Measurements from ENCODE around the gene LITAF.

Gene LITAF

GRCh38 chr16:11521055-11521454 lies 65.7 kb downstream of the LITAF start:
- H3K9ac ChIP-seq (ENCODE audit: low read depth, low read length) = no peak overlapping the region
- no peaks in the 10 kb centered on the region for H3K36me3 ChIP-seq (ENCODE audit: insufficient read depth, low read length)
- no peak overlapping the region for H3K4me2 ChIP-seq (ENCODE audit: insufficient read depth, low read length)
- H3K4me3 ChIP-seq (ENCODE audit: low read depth in 1 of 2, low read length in 2 of 2) = no peak overlapping the region
- H3K9me3 ChIP-seq (ENCODE audit: insufficient read depth, low read length, severe bottlenecking) = no peaks in the 10 kb centered on the region
- H3K4me1 ChIP-seq (ENCODE audit: insufficient read depth, low read length) = no peaks in the 10 kb centered on the region
- H2AFZ ChIP-seq (ENCODE audit: low read depth, low read length) = no peak overlapping the region
- TF ChIP-seq CTCF (IDR thresholded peaks at IDR 0.05; ENCODE audit: borderline replicate concordance, extremely low read depth, low read length, poor library complexity, severe bottlenecking) (no peak), EZH2 (IDR thresholded peaks at IDR 0.05; ENCODE audit: borderline replicate concordance, low read depth, low read length, severe bottlenecking) (no peak)
- no peak for ATAC-seq (ENCODE audit: insufficient read depth, low read depth)
- no peaks in the 10 kb centered on the region for H3K27me3 ChIP-seq (ENCODE audit: insufficient read depth, low read length, poor library complexity)
- H3K27ac ChIP-seq (ENCODE audit: low read length) = no peak overlapping the region
- DNase-seq = no peak
- H3K79me2 ChIP-seq (ENCODE audit: insufficient read depth, low read length) = no peaks in the 10 kb centered on the region
- peaks cover 2% of the 10 kb centered on the region; the same call in 1 of the 2 replicates for H4K20me1 ChIP-seq (ENCODE audit: insufficient read depth, low read length)

GRCh38 chr16:11520442-11520841 lies 66.3 kb downstream of the LITAF start:
- TF ChIP-seq CTCF (IDR thresholded peaks at IDR 0.05; ENCODE audit: borderline replicate concordance, extremely low read depth, low read length, poor library complexity, severe bottlenecking) = no peak
- TF ChIP-seq EZH2 (IDR thresholded peaks at IDR 0.05; ENCODE audit: borderline replicate concordance, low read depth, low read length, severe bottlenecking) = no peak
- Histone ChIP-seq H3K27me3 (ENCODE audit: insufficient read depth, low read length, poor library complexity) (no peaks in the 10 kb centered on the region), H3K4me1 (ENCODE audit: insufficient read depth, low read length) (no peaks in the 10 kb centered on the region), H3K36me3 (ENCODE audit: insufficient read depth, low read length) (no peaks in the 10 kb centered on the region), H4K20me1 (ENCODE audit: insufficient read depth, low read length) (peaks cover 5% of the 10 kb centered on the region; the same call in 1 of the 2 replicates), H3K4me3 (ENCODE audit: low read depth in 1 of 2, low read length in 2 of 2) (no peak overlapping the region), H3K27ac (ENCODE audit: low read length) (no peak overlapping the region), H3K9me3 (ENCODE audit: insufficient read depth, low read length, severe bottlenecking) (no peaks in the 10 kb centered on the region), H3K79me2 (ENCODE audit: insufficient read depth, low read length) (no peaks in the 10 kb centered on the region), H2AFZ (ENCODE audit: low read depth, low read length) (no peak overlapping the region), H3K9ac (ENCODE audit: low read depth, low read length) (no peak overlapping the region), H3K4me2 (ENCODE audit: insufficient read depth, low read length) (no peak overlapping the region)
- ATAC-seq (ENCODE audit: insufficient read depth, low read depth) (no peak), DNase-seq (no peak)

GRCh38 chr16:11517961-11518360 lies 68.8 kb downstream of the LITAF start:
- DNase-seq = no peak

More at GRCh38 chr16:11517961-11518360, 68.8 kb downstream of the LITAF start:
- Histone ChIP-seq H3K79me2 (ENCODE audit: insufficient read depth, low read length) (no peaks in the 10 kb centered on the region), H3K4me2 (ENCODE audit: insufficient read depth, low read length) (no peak overlapping the region), H3K4me3 (ENCODE audit: low read depth in 1 of 2, low read length in 2 of 2) (no peak overlapping the region), H4K20me1 (ENCODE audit: insufficient read depth, low read length) (peaks cover 5% of the 10 kb centered on the region; the same call in 1 of the 2 replicates), H3K9ac (ENCODE audit: low read depth, low read length) (no peak overlapping the region), H2AFZ (ENCODE audit: low read depth, low read length) (no peak overlapping the region), H3K27ac (ENCODE audit: low read length) (no peak overlapping the region), H3K9me3 (ENCODE audit: insufficient read depth, low read length, severe bottlenecking) (no peaks in the 10 kb centered on the region), H3K27me3 (ENCODE audit: insufficient read depth, low read length, poor library complexity) (no peaks in the 10 kb centered on the region), H3K36me3 (ENCODE audit: insufficient read depth, low read length) (no peaks in the 10 kb centered on the region), H3K4me1 (ENCODE audit: insufficient read depth, low read length) (no peaks in the 10 kb centered on the region)
- TF ChIP-seq EZH2 (IDR thresholded peaks at IDR 0.05; ENCODE audit: borderline replicate concordance, low read depth, low read length, severe bottlenecking) = no peak
- no peak for TF ChIP-seq CTCF (IDR thresholded peaks at IDR 0.05; ENCODE audit: borderline replicate concordance, extremely low read depth, low read length, poor library complexity, severe bottlenecking)
- ATAC-seq (ENCODE audit: insufficient read depth, low read depth) = no peak

Data from DND-41 (cell line).